CD8-positive, alpha-beta memory T cell (primary cell): ENCODE measurements around the gene LMX1A. TPM values are rescaled to one million over a fixed set of nuclear protein-coding genes. Genes with fewer than 3 reads are reported as not detected.

ENCODE experiments used
- CTCF ChIA-PET: fragments of 350-600 bp; sonication (Branson Sonifier 250); formaldehyde crosslinking; loops from one replicate; lab custom pipeline; 2021; ENCODE audit warnings: antibody characterized with exemption; lab: Charles Lee
- POLR2A ChIA-PET: fragments of 350-600 bp; sonication (Branson Sonifier 250); formaldehyde crosslinking; loops from one replicate; lab custom pipeline; 2021; ENCODE audit warnings: antibody characterized with exemption; lab: Charles Lee
- DNase-seq, 5 donors: peaks; one replicate each; pipeline versions ENCODE4 v3.0.0 to v3.0.0-alpha.2; 2020 to 2022; ENCODE audit warnings: mixed read lengths in 1 of 5
- H3K27ac ChIP-seq: one replicate; pipeline ENCODE4 v1.7.0; 2013; ENCODE audit warnings: low read depth, mild to moderate bottlenecking, low read length, moderate library complexity
- H3K27me3 ChIP-seq: 2 replicates; pipeline ENCODE4 v1.7.0; 2013; ENCODE audit warnings: low read length, mild to moderate bottlenecking; ENCODE audit not compliant: insufficient read depth, poor library complexity, severe bottlenecking
- H3K36me3 ChIP-seq: 2 replicates; pipeline ENCODE4 v1.7.0; 2013; ENCODE audit warnings: mild to moderate bottlenecking, low read length, moderate library complexity; ENCODE audit not compliant: insufficient read depth
- H3K4me1 ChIP-seq: 2 replicates; pipeline ENCODE4 v1.7.0; 2013; ENCODE audit warnings: mild to moderate bottlenecking, low read length, moderate library complexity; ENCODE audit not compliant: insufficient read depth
- H3K4me3 ChIP-seq: 2 replicates; pipeline ENCODE4 v1.7.0; 2013; ENCODE audit warnings: mild to moderate bottlenecking, low read length
- H3K9me3 ChIP-seq: 2 replicates; pipeline ENCODE4 v1.7.0; 2013; ENCODE audit warnings: mild to moderate bottlenecking, low read length
- H3K27ac Mint-ChIP-seq, 8 donors: one replicate each; pipeline ENCODE4 v1.8.0; 2020 to 2021; ENCODE audit warnings: mixed read lengths in 8 of 8, mild to moderate bottlenecking in 6 of 8, inconsistent platforms in 3 of 8, moderate library complexity in 3 of 8
- H3K27me3 Mint-ChIP-seq, 2 donors: one replicate each; pipeline ENCODE4 v1.8.0; 2020 to 2021; ENCODE audit warnings: mixed read lengths in 2 of 2, mild to moderate bottlenecking in 1 of 2, moderate library complexity in 1 of 2
- H3K36me3 Mint-ChIP-seq, 3 donors: one replicate each; pipeline ENCODE4 v1.8.0; 2020 to 2021; ENCODE audit warnings: mixed read lengths in 3 of 3, inconsistent platforms in 1 of 3, mild to moderate bottlenecking in 1 of 3
- H3K4me1 Mint-ChIP-seq, 3 donors: one replicate each; pipeline ENCODE4 v1.8.0; 2020 to 2021; ENCODE audit warnings: mixed read lengths in 3 of 3, inconsistent platforms in 1 of 3, mild to moderate bottlenecking in 1 of 3
- H3K4me3 Mint-ChIP-seq, 7 donors: one replicate each; pipeline ENCODE4 v1.8.0; 2020 to 2021; ENCODE audit warnings: mixed read lengths in 7 of 7, mild to moderate bottlenecking in 6 of 7, moderate library complexity in 4 of 7, inconsistent platforms in 2 of 7
- H3K9me3 Mint-ChIP-seq, 5 donors: one replicate each; pipeline ENCODE4 v1.8.0; 2020 to 2022; ENCODE audit warnings: mixed read lengths in 5 of 5, mild to moderate bottlenecking in 3 of 5, moderate library complexity in 2 of 5, inconsistent platforms in 1 of 5
- polyA plus RNA-seq: library from polyadenylated mRNA; unstranded; fragments of 300-500 nt; fragmentation: Illumina TruSeq; gene quantifications from one replicate; pipeline ENCODE4 v1.2.3, GENCODE V29; 2021
- total RNA-seq, 2 experiments: library from RNA; stranded (reverse); gene quantifications; one replicate each; pipeline ENCODE4 v1.2.3, GENCODE V29; 2021

LMX1A gene
- total and polyA plus RNA-seq, 3 experiments from 2014 or later, result not detected

- Histone ChIP-seq H3K4me1 (no peaks in the 10 kb centered on the region), H3K27ac (no peak overlapping the region), H3K9me3 (no peaks in the 10 kb centered on the region), H3K4me3 (no peak overlapping the region), H3K27me3 (peaks cover 4% of the 10 kb centered on the region), H3K36me3 (no peaks in the 10 kb centered on the region)
- ChIA-PET POLR2A (no interaction called here), CTCF (no interaction called here)
- peaks cover 38 to 67% of the 10 kb centered on the region in 2 donors for H3K27me3 Mint-ChIP-seq
- H3K9me3 Mint-ChIP-seq, result no peaks in the 10 kb centered on the region
- no peaks in the 10 kb centered on the region for H3K36me3 Mint-ChIP-seq
- DNase-seq, result no peak
- H3K4me3 Mint-ChIP-seq, result no peak overlapping the region
- no peak overlapping the region for H3K27ac Mint-ChIP-seq
- H3K4me1 Mint-ChIP-seq, result peaks cover 0 to 3% (median 0%) of the 10 kb centered on the region in 3 donors
Measured at GRCh38 chr1:165364568-165365133, 8.1 kb upstream of the LMX1A start.

- no peaks in the 10 kb centered on the region for H3K36me3 Mint-ChIP-seq
- H3K27ac Mint-ChIP-seq, result no peak overlapping the region
- no peak overlapping the region for H3K4me3 Mint-ChIP-seq
- H3K4me1 Mint-ChIP-seq, result peaks cover 9 to 24% (median 9%) of the 10 kb centered on the region in 3 donors
- Histone ChIP-seq H3K9me3 (no peaks in the 10 kb centered on the region), H3K36me3 (no peaks in the 10 kb centered on the region), H3K4me3 (no peak overlapping the region), H3K27me3 (peaks cover 27% of the 10 kb centered on the region), H3K27ac (no peak overlapping the region), H3K4me1 (no peaks in the 10 kb centered on the region)
- ChIA-PET POLR2A (no interaction called here), CTCF (interaction anchor here (1.1 to 1.2 kb wide), 2 partner anchors 11 to 12 kb away, joined by 3 to 4 read pairs; no protein-coding TSS in a partner anchor)
- peaks cover 0 to 2% (median 0%) of the 10 kb centered on the region in 5 donors for H3K9me3 Mint-ChIP-seq
- no peak for DNase-seq
- peaks cover 49 to 84% of the 10 kb centered on the region in 2 donors for H3K27me3 Mint-ChIP-seq
Measured at GRCh38 chr1:165356876-165357275, 361 bp upstream of the LMX1A start.

DNA sequence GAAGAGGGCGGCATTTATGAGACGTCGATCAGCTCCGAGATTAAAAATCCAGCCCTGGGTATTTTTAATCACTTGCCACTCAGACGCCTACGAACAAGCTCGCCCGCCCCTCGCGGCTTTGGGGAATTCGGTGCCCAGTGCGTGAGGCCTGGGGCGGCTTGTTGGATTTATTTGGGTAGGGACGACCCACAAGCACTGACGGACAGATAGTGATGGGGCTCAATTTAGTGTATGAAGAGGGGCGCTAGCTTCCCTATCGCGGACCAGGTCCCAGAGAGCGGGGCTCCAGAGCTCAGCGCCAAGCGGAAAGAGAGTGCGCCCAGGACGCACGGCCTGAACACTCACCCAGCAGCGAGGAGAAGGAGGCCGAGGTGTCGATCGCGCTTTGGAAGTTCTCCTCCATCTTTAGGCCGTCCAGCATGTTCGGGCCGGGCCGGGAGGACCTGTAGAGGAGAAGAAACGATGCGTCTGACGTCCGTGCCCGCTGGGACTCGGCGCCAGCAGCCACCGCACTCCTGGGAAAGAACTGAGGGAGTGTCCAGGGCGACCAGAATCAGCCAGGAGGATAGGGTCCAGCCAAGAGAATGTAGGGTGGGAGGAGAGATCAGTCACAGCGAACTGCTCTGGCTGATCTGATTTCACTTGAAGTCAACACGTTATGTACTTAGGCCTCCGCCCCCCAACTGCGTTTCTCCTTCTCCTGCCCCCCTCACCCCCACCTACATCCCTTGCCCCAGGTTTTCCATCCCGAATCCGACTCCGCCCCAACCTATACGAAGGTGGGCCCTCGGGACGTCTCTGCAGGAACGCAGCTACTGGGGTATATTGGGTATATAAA, 1.2 kb downstream of the LMX1A start:
- ChIA-PET POLR2A (no interaction called here), CTCF (interaction anchor here (1.1 kb wide), 2 partner anchors 12 to 13 kb away, joined by 3 read pairs; no protein-coding TSS in a partner anchor)
- H3K36me3 ChIP-seq, result no peaks in the 10 kb centered on the region
- no peaks in the 10 kb centered on the region for H3K4me1 ChIP-seq
- H3K9me3 ChIP-seq, result no peaks in the 10 kb centered on the region
- H3K27me3 ChIP-seq, result peaks cover 35% of the 10 kb centered on the region
- Mint-ChIP-seq H3K36me3 (no peaks in the 10 kb centered on the region), H3K9me3 (peaks cover 0 to 2% (median 0%) of the 10 kb centered on the region in 5 donors), H3K27ac (no peak overlapping the region), H3K4me1 (peaks cover 9 to 26% (median 11%) of the 10 kb centered on the region in 3 donors), H3K27me3 (peaks cover 50 to 86% of the 10 kb centered on the region in 2 donors), H3K4me3 (peak overlapping the region in 1 of 7 donors; percentile 20)
- no peak for DNase-seq
- no peak overlapping the region for H3K27ac ChIP-seq
- H3K4me3 ChIP-seq, result no peak overlapping the region

DNA sequence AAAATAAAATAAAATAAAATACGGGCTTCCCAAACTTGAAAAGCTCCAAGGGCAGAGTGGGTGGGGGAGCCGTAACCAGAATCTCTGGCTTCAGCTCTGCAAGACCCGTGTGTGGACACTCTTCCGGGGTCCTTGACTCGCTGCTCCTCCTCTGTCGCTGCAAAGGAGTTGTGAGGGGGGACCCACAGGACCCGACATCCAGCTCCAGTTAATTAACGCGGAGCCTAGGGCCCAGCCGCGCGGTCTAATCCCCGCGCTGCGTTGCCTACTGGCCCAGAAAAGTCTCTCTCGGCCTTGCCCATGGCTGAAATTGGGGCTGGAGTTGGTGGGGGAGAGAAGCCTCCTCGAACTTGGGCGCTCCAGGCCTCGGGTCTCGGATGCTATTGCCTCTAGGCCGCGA, 1.8 kb downstream of the LMX1A start:
- POLR2A ChIA-PET, result no interaction called here
- H3K4me1 ChIP-seq, result no peaks in the 10 kb centered on the region
- H3K36me3 ChIP-seq, result no peaks in the 10 kb centered on the region
- no peak for DNase-seq
- H3K9me3 ChIP-seq, result no peaks in the 10 kb centered on the region
- Mint-ChIP-seq H3K4me1 (peaks cover 9 to 26% (median 11%) of the 10 kb centered on the region in 3 donors), H3K27me3 (peaks cover 46 to 86% of the 10 kb centered on the region in 2 donors), H3K9me3 (peaks cover 0 to 2% (median 0%) of the 10 kb centered on the region in 5 donors), H3K36me3 (no peaks in the 10 kb centered on the region), H3K4me3 (no peak overlapping the region), H3K27ac (no peak overlapping the region)
- CTCF ChIA-PET, result interaction anchor here (1.1 kb wide), 1 partner anchor 13 kb away, joined by 3 read pairs; no protein-coding TSS in a partner anchor
- H3K27ac ChIP-seq, result no peak overlapping the region
- H3K4me3 ChIP-seq, result no peak overlapping the region
- H3K27me3 ChIP-seq, result peaks cover 36% of the 10 kb centered on the region

DNA sequence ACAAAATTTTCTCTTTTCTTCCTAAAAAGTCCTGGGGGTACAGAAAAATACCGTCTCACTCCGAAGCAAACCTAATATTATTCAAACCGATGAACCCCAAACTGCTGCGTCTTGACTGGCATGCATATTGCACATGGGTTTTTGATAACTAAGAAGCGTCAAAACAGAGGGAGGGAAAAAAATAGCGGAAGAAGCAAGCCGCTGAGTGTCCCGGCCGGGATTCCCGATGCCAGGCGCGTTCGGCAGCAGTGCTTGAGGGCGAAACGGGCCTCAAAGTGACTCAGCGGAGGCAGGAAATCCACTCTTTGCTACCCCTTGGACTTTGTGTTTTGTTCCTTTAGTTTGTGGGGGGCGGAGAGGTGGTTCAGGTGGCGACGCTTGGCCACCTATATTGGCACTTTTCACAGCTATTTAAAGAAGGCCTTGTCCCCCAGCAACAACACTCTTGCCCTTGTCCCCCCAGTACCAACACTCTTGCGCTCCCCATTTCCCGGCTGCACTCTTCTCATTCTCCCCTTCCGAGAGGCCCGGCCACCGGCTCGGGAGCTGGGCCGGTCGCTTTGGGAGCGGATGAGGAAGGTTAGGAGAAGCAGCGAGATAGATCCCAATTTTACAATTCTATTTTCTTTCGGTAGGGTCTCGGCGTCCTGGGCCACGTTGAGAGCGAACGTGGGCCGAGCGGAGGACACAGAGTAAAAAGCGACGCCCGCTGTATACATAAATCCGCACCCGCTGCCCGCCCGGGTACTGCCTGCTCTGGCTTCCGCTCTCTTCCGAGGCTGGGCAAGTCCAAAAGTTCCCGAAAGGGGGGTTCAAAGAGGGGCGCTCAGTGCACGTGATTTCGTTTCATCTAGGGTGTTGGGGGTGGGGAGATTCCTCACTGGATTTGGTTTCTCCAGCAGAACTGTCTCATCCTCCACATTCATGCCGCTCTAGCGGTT, 2.5 kb downstream of the LMX1A start:
- Histone ChIP-seq H3K4me1 (no peaks in the 10 kb centered on the region), H3K9me3 (no peaks in the 10 kb centered on the region), H3K4me3 (no peak overlapping the region), H3K27ac (no peak overlapping the region), H3K27me3 (peaks cover 36% of the 10 kb centered on the region), H3K36me3 (no peaks in the 10 kb centered on the region)
- H3K4me1 Mint-ChIP-seq, result peaks cover 9 to 26% (median 11%) of the 10 kb centered on the region in 3 donors
- ChIA-PET CTCF (interaction anchor here (1.1 to 1.5 kb wide), 2 partner anchors 14 kb away, joined by 3 to 6 read pairs; no protein-coding TSS in a partner anchor), POLR2A (no interaction called here)
- no peak for DNase-seq
- H3K9me3 Mint-ChIP-seq, result peaks cover 0 to 2% (median 0%) of the 10 kb centered on the region in 5 donors
- H3K27ac Mint-ChIP-seq, result peak overlapping the region in 1 of 8 donors; percentile 53
- H3K4me3 Mint-ChIP-seq, result no peak overlapping the region
- H3K36me3 Mint-ChIP-seq, result no peaks in the 10 kb centered on the region
- peaks cover 48 to 88% of the 10 kb centered on the region in 2 donors for H3K27me3 Mint-ChIP-seq

GRCh38 chr1:165352442-165353293, 3.8 kb downstream of the LMX1A start:
- no peaks in the 10 kb centered on the region for H3K36me3 Mint-ChIP-seq
- H3K4me3 Mint-ChIP-seq, result no peak overlapping the region
- H3K9me3 Mint-ChIP-seq, result peaks cover 0 to 2% (median 0%) of the 10 kb centered on the region in 5 donors
- no peak for DNase-seq
- H3K9me3 ChIP-seq, result no peaks in the 10 kb centered on the region
- CTCF ChIA-PET, result interaction anchor here (1.5 kb wide), 1 partner anchor 15 kb away, joined by 6 read pairs; no protein-coding TSS in a partner anchor
- no peaks in the 10 kb centered on the region for H3K36me3 ChIP-seq
- POLR2A ChIA-PET, result no interaction called here
- H3K27me3 Mint-ChIP-seq, result peaks cover 50 to 84% of the 10 kb centered on the region in 2 donors
- no peak overlapping the region for H3K27ac ChIP-seq
- peaks cover 33% of the 10 kb centered on the region for H3K27me3 ChIP-seq
- H3K4me1 ChIP-seq, result no peaks in the 10 kb centered on the region
- H3K4me3 ChIP-seq, result no peak overlapping the region
- no peak overlapping the region for H3K27ac Mint-ChIP-seq
- H3K4me1 Mint-ChIP-seq, result peaks cover 9 to 26% (median 11%) of the 10 kb centered on the region in 3 donors
